Left kidney (tissue), 8 donors: Measurements from ENCODE around the gene RNF44. TPM values are rescaled to one million over a fixed set of nuclear protein-coding genes. Genes with fewer than 3 reads are reported as not detected.

Source experiments
- DNase-seq: peaks from one replicate; pipeline ENCODE4 v3.0.0-alpha.2; 2013
- long read RNA-seq, 8 donors: transcript quantifications; one replicate each; lab custom pipeline, GENCODE V29; 2026
- polyA plus RNA-seq: library from polyadenylated mRNA; unstranded; fragments of 120-200 nt; gene quantifications from one replicate; pipeline ENCODE4 v1.2.1, GENCODE V29; 2013; ENCODE audit not compliant: insufficient read length

Gene RNF44
- polyA plus RNA-seq = 51.1 TPM
- long read RNA-seq, donor 1, full-length matches to known transcripts = 6 of 42 reads
- long read RNA-seq, donor 1, partial matches to known transcripts = 36 of 42 reads
- long read RNA-seq, donor 1, other reads (novel, unspliced or antisense) = 0 of 42 reads
- long read RNA-seq, donor 2, full-length matches to known transcripts = 6 of 17 reads
- long read RNA-seq, donor 2, partial matches to known transcripts = 11 of 17 reads
- long read RNA-seq, donor 2, other reads (novel, unspliced or antisense) = 0 of 17 reads
- long read RNA-seq, donor 3, partial matches to known transcripts = 5 of 7 reads
- long read RNA-seq, donor 3, other reads (novel, unspliced or antisense) = 0 of 7 reads
- long read RNA-seq, donor 4 = 0 reads
- long read RNA-seq, donor 5, full-length matches to known transcripts = 2 of 8 reads
- long read RNA-seq, donor 5, partial matches to known transcripts = 6 of 8 reads
- long read RNA-seq, donor 5, other reads (novel, unspliced or antisense) = 0 of 8 reads
- long read RNA-seq, donor 6 = 0 reads
- long read RNA-seq, donor 7, partial matches to known transcripts = 17 of 24 reads
- long read RNA-seq, donor 7, other reads (novel, unspliced or antisense) = 0 of 24 reads
- long read RNA-seq, donor 8, full-length matches to known transcripts = 1 of 1 reads
- long read RNA-seq, donor 8, partial matches to known transcripts = 0 of 1 reads
- long read RNA-seq, donor 8, other reads (novel, unspliced or antisense) = 0 of 1 reads

DNA sequence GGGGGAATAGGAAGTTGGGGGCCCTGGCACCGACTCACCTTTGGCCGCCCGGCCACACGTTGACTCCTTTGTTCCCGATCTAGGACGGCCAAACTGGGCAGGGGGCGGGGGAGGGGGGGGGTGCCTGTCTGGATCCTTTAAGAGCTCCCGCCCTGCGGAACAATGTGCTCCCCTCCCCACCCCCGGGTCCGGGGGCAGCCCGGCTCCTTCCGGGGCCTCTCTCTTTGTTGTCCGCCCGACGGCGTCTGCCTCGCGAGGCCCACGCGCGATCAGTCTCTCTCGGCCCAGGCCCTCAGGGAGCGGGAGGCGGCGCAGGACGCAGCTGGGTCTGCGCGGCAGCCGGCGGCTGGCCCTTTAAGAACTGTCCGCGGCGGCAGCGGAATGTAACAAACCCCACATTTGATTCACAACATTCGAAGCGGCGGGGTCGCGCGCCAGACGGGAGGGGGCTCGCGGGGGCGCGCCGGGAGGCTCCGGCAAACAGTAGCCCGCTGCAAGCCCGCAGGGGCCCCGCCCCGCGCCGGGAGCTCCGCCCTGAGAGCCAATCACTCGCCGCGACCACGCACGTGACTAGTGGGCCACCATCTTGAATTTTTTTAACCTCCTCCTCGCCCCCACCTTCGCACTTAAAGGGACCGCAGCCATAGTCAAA is at the start of gene RNF44:
Gene RNF44, minus strand, starts transcription at position 501 of the 652 bp plus-strand sequence. CDS start 4,930 bp downstream, outside the sequence.
- DNase-seq = peak; percentile 98

DNA sequence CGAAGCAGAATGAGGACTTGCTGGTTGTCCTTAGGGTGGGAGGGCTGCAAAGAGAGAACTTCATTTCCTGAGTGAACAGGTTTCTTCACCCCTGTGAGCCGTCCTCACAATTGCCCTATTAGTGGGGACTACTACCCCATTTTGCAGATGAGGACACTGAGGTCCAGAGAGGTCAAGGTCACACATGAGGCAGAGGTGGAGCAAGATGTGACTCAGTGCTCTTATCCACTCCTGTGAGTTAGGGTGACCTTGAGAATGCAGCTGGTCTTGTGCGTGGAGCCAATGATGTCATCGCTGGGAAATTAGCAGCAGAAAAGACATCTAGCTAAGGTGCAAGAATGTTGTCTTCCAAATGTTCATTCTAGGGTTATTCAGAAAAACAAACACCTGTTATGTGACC is 45.9 kb upstream of the RNF44 start:
- DNase-seq = no peak

GRCh38 chr5:176581361-176581760 is 44.2 kb upstream of the RNF44 start:
- DNase-seq = no peak

- no peak for DNase-seq
Measured at GRCh38 chr5:176579323-176579722, 42.1 kb upstream of the RNF44 start.

DNA sequence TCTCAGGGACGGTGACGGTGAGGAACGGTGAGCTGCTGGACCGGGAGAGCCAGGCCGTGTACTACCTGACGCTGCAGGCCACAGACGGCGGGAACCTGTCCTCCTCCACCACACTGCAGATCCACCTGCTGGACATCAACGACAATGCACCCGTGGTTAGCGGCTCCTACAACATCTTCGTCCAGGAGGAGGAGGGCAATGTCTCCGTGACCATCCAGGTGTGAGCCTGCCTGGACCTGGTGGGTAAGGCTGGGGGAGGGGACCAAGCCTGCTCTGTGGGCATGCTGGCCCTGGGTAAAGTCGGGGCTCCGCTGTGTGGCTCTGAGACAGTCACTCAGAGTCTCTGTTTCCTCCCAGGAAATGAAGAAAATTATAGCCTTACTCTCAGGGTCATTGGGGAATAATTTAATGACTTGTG is 41.2 kb upstream of the RNF44 start:
- DNase-seq = peak; percentile 62

- peak; percentile 62 for DNase-seq
Measured at GRCh38 chr5:176577312-176578176, 40.3 kb upstream of the RNF44 start.

DNA sequence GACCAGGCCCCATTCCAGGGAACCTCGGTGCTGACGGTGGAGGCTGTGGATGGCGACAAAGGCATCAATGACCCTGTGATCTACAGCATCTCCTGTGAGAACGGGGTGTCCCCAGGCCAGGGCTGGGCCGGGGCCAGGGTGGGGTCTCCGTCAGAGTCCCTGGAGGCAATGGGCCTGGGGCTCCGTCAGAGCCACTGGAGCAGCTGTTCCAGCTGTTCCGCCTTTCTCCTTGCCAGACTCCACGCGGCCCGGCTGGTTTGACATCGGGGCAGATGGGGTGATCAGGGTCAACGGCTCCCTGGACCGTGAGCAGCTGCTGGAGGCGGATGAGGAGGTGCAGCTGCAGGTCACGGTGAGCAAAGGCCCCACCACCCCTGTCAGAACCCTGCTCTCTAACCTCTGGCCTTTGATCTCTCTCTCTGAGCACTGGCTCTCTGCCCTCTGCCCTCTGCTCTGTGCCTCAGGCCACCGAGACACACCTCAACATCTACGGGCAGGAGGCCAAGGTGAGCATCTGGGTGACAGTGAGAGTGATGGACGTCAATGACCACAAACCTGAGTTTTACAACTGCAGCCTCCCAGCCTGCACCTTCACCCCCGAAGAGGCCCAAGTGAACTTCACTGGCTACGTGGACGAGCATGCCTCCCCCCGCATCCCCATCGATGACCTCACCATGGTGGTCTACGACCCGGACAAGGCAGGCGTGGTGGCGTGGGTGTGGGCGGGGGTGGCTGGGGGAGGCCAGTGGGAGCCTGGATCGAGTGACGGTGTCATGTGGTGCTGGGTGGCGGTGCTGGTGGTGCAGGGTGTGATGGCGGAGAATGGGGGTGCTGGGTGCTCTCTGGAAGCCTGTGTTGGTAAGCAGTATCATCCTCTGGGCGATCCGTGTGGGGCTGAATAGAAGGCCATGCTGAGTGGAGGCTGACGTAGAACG is 38.6 kb upstream of the RNF44 start:
- DNase-seq = no peak

GRCh38 chr5:176575066-176575465 is 37.9 kb upstream of the RNF44 start:
- DNase-seq = no peak

DNA sequence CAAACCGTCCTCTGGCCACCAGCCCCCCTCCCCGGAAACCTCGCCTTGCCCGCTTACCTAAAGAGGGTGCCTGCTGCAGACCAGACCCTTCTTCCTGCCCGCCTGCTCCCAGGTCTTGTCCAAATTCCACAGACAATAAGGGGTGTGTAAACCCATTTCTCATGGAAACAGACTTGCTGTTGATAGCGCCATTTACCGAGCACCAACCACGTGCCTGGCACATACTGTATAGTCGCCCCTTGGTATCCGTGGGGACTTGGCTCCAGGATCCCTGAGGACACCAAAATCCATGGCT is 37.0 kb upstream of the RNF44 start:
- DNase-seq = no peak

DNA sequence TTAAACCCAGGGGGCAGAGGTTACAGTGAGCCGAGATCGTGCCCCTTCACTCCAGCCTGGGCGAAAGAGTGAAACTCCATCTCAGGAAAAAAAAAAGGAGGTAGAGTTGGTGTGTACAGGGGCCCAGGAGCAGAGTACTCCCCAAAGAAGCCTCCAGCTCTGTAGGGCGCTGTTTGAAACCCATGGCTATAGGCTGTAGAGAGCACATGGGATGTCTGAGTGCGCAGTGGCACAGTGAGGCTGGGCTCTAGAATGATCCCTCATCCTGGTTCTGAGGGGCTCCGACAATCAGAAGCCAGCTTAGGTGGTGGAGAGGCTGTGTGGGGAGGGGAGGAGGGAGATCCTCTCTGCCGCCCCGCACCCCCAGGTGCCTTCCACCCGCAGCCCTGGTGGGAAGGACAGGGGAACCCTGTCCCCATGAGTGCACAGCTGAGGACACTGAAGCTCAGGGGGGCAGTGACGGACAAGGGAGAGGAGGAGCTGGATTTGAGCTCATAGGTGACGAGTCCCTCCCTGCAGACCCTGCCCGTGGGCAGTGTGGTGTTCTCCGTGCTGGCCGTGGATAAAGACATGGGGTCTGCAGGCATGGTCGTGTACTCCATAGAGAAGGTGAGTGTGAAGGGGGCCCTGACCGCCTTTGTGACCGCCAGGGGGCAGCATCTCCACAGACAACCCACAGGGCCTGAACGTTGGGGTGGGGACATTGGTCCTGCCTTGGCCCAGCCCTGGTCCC is 36.5 kb upstream of the RNF44 start:
- DNase-seq = peak; percentile 44

- DNase-seq = no peak
Measured at GRCh38 chr5:176570044-176570443, 32.8 kb upstream of the RNF44 start.

DNA sequence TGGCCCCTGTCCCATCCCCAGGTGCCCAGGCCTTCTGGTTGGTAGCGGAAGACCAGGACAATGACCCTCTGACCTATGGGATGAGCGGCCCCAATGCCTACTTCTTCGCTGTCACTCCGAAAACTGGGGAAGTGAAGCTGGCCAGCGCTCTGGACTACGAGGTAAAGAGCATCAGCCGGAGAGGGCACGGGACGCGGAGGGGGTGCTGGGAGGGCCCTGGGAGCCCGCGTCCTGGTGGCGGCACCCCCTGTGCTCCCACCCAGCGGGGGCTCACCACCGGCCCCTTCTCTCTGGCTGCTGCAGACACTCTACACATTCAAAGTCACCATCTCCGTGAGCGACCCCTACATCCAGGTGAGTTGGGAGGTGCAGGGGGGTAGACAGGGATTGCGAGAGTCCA is 31.5 kb upstream of the RNF44 start:
- no peak for DNase-seq

- DNase-seq = no peak
Measured at GRCh38 chr5:176565760-176566288, 28.6 kb upstream of the RNF44 start.

GRCh38 chr5:176564002-176564401 is 26.8 kb upstream of the RNF44 start:
- DNase-seq = no peak

DNA sequence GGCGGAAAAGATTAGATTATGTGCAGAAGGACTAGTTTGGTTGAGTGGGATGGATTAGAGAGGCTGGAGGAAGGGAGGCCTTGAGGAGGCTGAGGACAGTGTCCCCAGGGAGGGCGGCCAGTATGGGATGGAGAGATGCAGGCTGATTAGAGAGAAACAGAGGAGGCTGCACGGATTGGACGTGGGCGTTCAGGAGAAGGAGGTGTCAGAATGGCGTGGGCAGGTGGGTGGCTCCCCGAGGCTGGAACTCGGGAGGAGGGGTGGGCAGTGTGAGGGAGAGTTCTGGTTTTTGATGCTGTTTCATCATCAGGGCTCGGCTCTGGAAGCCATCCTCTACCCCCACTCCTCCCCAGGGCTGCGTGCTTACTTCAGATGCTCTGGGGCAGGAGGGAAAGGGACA is 25.0 kb upstream of the RNF44 start:
- no peak for DNase-seq

GRCh38 chr5:176561259-176561658 is 24.1 kb upstream of the RNF44 start:
- no peak for DNase-seq

DNA sequence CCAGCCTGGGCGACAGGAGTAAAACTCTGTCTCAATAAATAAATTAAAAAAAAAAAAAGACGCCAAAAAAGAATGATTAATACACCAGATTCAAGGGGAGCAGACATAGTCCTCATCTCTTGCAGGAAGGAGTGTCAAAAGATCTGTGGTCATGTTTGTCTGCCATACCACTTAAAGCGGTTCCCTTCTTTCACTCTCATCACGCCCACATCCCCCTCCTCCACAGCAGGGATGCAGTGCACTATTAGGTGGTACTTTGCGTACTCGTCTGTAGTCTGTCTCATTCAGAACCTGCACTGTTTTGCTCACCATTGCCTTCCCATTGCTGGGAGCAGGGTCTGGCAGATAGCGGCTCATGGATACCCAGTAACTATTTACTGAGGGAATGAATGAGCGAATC is 23.2 kb upstream of the RNF44 start:
- no peak for DNase-seq

GRCh38 chr5:176559683-176560082 is 22.5 kb upstream of the RNF44 start:
- DNase-seq = no peak

GRCh38 chr5:176557846-176558245 is 20.6 kb upstream of the RNF44 start:
- no peak for DNase-seq
